Upper lobe of left lung (tissue), 4 donors: ENCODE measurements around the gene RBM10.

Experiments
- CTCF ChIP-seq, 6 experiments: fragments of 450-650 bp in 4 of 6; fragments of 200-600 bp in 2 of 6; sonication (generic) in 2 of 6; IDR thresholded peaks; one replicate each; pipeline ENCODE4 v1.5.1; 2016 to 2019; ENCODE audit warnings: antibody characterized with exemption in 6 of 6
- EP300 ChIP-seq, 4 donors: sonication (generic); formaldehyde crosslinking; IDR thresholded peaks; one replicate each; pipeline ENCODE4 v1.5.1; 2017; ENCODE audit warnings: antibody characterized with exemption in 4 of 4, control low read depth in 2 of 4
- POLR2A ChIP-seq, 4 donors: fragments of 450-650 bp; IDR thresholded peaks; one replicate each; pipeline ENCODE4 v1.5.1; 2016 to 2017; ENCODE audit warnings: antibody characterized with exemption in 4 of 4, mild to moderate bottlenecking in 2 of 4
- POLR2AphosphoS5 ChIP-seq, 2 donors: sonication (generic); formaldehyde crosslinking; IDR thresholded peaks; one replicate each; pipeline ENCODE4 v1.5.1; 2017; ENCODE audit warnings: antibody characterized with exemption in 2 of 2

DNA sequence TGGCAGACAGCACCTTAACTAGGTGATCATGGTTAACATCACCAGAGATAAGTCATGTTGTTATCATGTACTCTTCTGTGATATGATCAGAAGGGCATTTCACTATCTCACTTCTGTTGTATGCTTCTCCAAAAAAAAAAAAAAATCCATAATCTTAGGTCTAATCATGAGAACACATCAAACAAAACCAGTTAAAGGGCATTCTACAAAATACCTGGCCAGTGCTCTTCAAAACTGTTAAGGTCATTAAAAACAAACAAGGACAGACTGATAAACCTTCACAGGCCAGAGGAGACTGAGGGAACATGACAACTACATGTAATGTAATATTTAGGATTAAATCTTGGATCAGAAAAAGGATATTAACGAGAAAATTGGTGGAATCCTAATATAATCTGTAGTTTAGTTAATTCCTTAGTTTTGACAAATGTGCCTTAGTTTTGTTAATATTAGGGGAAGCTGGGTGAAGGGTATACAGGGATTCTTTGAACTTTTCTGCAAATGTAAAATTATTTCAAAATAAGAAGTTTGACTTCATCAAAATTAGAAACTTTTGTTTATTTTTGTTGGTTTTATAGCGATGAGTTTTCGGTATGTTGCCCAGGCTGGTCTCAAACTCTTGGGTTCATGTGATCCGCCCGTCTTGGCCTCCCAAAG, 18.0 kb downstream of the RBM10 start:
- TF ChIP-seq CTCF (IDR thresholded peaks at IDR 0.05) (no peak), POLR2A (IDR thresholded peaks at IDR 0.05) (no peak), POLR2AphosphoS5 (IDR thresholded peaks at IDR 0.05) (no peak), EP300 (IDR thresholded peaks at IDR 0.05) (no peak)
